PFSK-1 (cell line): ENCODE results near the gene YIF1A.

Source experiments
- FOXP2 ChIP-seq: optimal IDR thresholded peaks from 2 replicates; pipeline ENCODE3; 2011; ENCODE audit warnings: borderline replicate concordance, control low read depth, inconsistent platforms; ENCODE audit not compliant: insufficient read depth; ENCODE audit errors: extremely low read length, extremely low read depth
- POLR2AphosphoS5 ChIP-seq: IDR thresholded peaks from 2 replicates; pipeline ENCODE4 v1.6.1; 2012; ENCODE audit warnings: low read depth, mild to moderate bottlenecking, control low read depth, low read length, moderate library complexity
- REST ChIP-seq, 2 experiments: IDR thresholded peaks; 2 replicates each; pipeline versions ENCODE4 v1.6.1 to v1.8.0; 2011 to 2012; ENCODE audit warnings: low read depth in 2 of 2, low read length in 2 of 2, control low read depth in 1 of 2, inconsistent platforms in 1 of 2, mild to moderate bottlenecking in 1 of 2, moderate library complexity in 1 of 2; ENCODE audit not compliant: insufficient read depth in 1 of 2
- SIN3A ChIP-seq: IDR thresholded peaks from 2 replicates; pipeline ENCODE4 v1.6.1; 2012; ENCODE audit warnings: mild to moderate bottlenecking, low read length, moderate library complexity, borderline replicate concordance; ENCODE audit not compliant: insufficient read depth
- TAF1 ChIP-seq: IDR thresholded peaks from 2 replicates; pipeline ENCODE4 v1.6.1; 2012; ENCODE audit warnings: low read length, control low read depth, borderline replicate concordance; ENCODE audit not compliant: insufficient read depth

Gene YIF1A

GRCh38 chr11:66268952-66269905 is 19.7 kb downstream of the YIF1A start:
- TF ChIP-seq POLR2AphosphoS5 (no peak), FOXP2 (no peak), REST (IDR thresholded peaks at IDR 0.05; ENCODE audit: insufficient read depth in 1 of 2, low read depth in 2 of 2, low read length in 2 of 2) (no peak), TAF1 (no peak), SIN3A (no peak)

GRCh38 chr11:66268244-66268951 is 20.5 kb downstream of the YIF1A start, which contains the start of gene RAB1B:
RAB1B (plus strand) TSS chr11:66268639; CDS start chr11:66268680, 41 bp downstream.
- TF ChIP-seq POLR2AphosphoS5, result peak; percentile 57
- peak; percentile 45; the same call in 1 of the 2 replicates for TF ChIP-seq TAF1
- TF ChIP-seq FOXP2, result peak; percentile 9
- 0 out of 2 replicates have a peak, but pooled peaks have one; percentile 68 for TF ChIP-seq SIN3A
- no peak for TF ChIP-seq REST (IDR thresholded peaks at IDR 0.05; ENCODE audit: insufficient read depth in 1 of 2, low read depth in 2 of 2, low read length in 2 of 2)

- TF ChIP-seq REST (IDR thresholded peaks at IDR 0.05; ENCODE audit: insufficient read depth in 1 of 2, low read depth in 2 of 2, low read length in 2 of 2) (0 out of 4 replicates have a peak, but pooled peaks of 1 of the 2 experiments have one; percentile 19), SIN3A (no peak), FOXP2 (no peak), POLR2AphosphoS5 (peak; percentile 51; the same call in 1 of the 2 replicates), TAF1 (peak; percentile 57; the same call in 1 of the 2 replicates)
These were observed 21.3 kb downstream of the YIF1A start for GRCh38 chr11:66267379-66268243.

- TF ChIP-seq FOXP2 (no peak), SIN3A (no peak), POLR2AphosphoS5 (no peak), REST (IDR thresholded peaks at IDR 0.05; ENCODE audit: insufficient read depth in 1 of 2, low read depth in 2 of 2, low read length in 2 of 2) (no peak), TAF1 (no peak)
These were observed 21.9 kb downstream of the YIF1A start for GRCh38 chr11:66267039-66267378.
